ENCODE data around the gene AKNA.

AKNA gene

GRCh38 chr9:114383521-114384231 is 4.1 kb downstream of the AKNA start:
- Histone ChIP-seq H3K27ac (replicated peaks; ENCODE audit: low read length) (peak overlapping the region; percentile 34), H3K4me1 (ENCODE audit: control insufficient read depth in 2 of 2, insufficient read depth in 1 of 2, low read depth in 1 of 2, low read length in 2 of 2) (peaks cover 36% of the 10 kb centered on the region in 2 donors), H3K18ac (ENCODE audit: low read length) (peak overlapping the region; percentile 86), H3K36me3 (replicated peaks in 1 of 2; ENCODE audit: control insufficient read depth in 2 of 2, insufficient read depth in 2 of 2, low read length in 2 of 2) (peaks cover 6 to 22% of the 10 kb centered on the region in 2 donors), H4K91ac (ENCODE audit: low read depth, low read length, poor library complexity) (no peak overlapping the region), H3K9me3 (replicated peaks in 1 of 2; ENCODE audit: control insufficient read depth in 2 of 2, insufficient read depth in 1 of 2, low read depth in 1 of 2, low read length in 2 of 2) (no peaks in the 10 kb centered on the region), H3K4me2 (ENCODE audit: insufficient read depth, low read length, poor library complexity, severe bottlenecking) (peak overlapping the region; percentile 19), H3K9ac (ENCODE audit: low read depth, low read length, poor library complexity) (no peak overlapping the region), H2BK12ac (ENCODE audit: low read length) (no peak overlapping the region), H3K4ac (ENCODE audit: low read length) (no peak overlapping the region), H3K23ac (ENCODE audit: low read depth, low read length, poor library complexity) (peak overlapping the region; percentile 35), H3K4me3 (ENCODE audit: low read length in 2 of 2) (no peak overlapping the region), H3K27me3 (ENCODE audit: control insufficient read depth in 3 of 3, insufficient read depth in 3 of 3, low read depth in 1 of 3, low read length in 3 of 3) (no peaks in the 10 kb centered on the region), H3K14ac (ENCODE audit: low read length) (peak overlapping the region; percentile 42), H4K8ac (ENCODE audit: low read depth, low read length) (no peak overlapping the region), H2AK5ac (ENCODE audit: low read depth, low read length) (peak overlapping the region; percentile 30), H2BK120ac (ENCODE audit: low read depth, low read length) (no peak overlapping the region), H3K79me1 (ENCODE audit: low read depth, low read length) (no peaks in the 10 kb centered on the region), H2AFZ (ENCODE audit: low read length) (peak overlapping the region; percentile 60), H2BK5ac (ENCODE audit: low read length) (no peak overlapping the region), H2BK15ac (ENCODE audit: low read length) (peak overlapping the region; percentile 13)
- DNase-seq (ENCODE audit: low spot score): no peak
- no CpG with 5 or more reads among the region's 8 CpGs for WGBS, 2 donors (ENCODE audit: extremely low coverage in 2 of 2, insufficient read length in 2 of 2, insufficient replicate concordance in 1 of 2)

GRCh38 chr9:114382699-114383520 is 4.9 kb downstream of the AKNA start:
- peak overlapping the region; percentile 34 for H3K27ac ChIP-seq (replicated peaks; ENCODE audit: low read length)
- H4K8ac ChIP-seq (ENCODE audit: low read depth, low read length): no peak overlapping the region
- DNase-seq (ENCODE audit: low spot score): no peak
- H3K9me3 ChIP-seq (replicated peaks in 1 of 2; ENCODE audit: control insufficient read depth in 2 of 2, insufficient read depth in 1 of 2, low read depth in 1 of 2, low read length in 2 of 2): no peaks in the 10 kb centered on the region
- H2BK12ac ChIP-seq (ENCODE audit: low read length): no peak overlapping the region
- H3K23ac ChIP-seq (ENCODE audit: low read depth, low read length, poor library complexity): peak overlapping the region; percentile 35
- no peak overlapping the region for H2BK120ac ChIP-seq (ENCODE audit: low read depth, low read length)
- H3K4me3 ChIP-seq (ENCODE audit: low read length in 2 of 2): no peak overlapping the region
- H3K9ac ChIP-seq (ENCODE audit: low read depth, low read length, poor library complexity): no peak overlapping the region
- no peaks in the 10 kb centered on the region for H3K27me3 ChIP-seq (ENCODE audit: control insufficient read depth in 3 of 3, insufficient read depth in 3 of 3, low read depth in 1 of 3, low read length in 3 of 3)
- H3K14ac ChIP-seq (ENCODE audit: low read length): no peak overlapping the region
- H3K79me1 ChIP-seq (ENCODE audit: low read depth, low read length): no peaks in the 10 kb centered on the region
- WGBS, 2 donors (ENCODE audit: extremely low coverage in 2 of 2, insufficient read length in 2 of 2, insufficient replicate concordance in 1 of 2): no CpG with 5 or more reads among the region's 17 CpGs
- peak overlapping the region; percentile 30 for H2AK5ac ChIP-seq (ENCODE audit: low read depth, low read length)
- H3K4me2 ChIP-seq (ENCODE audit: insufficient read depth, low read length, poor library complexity, severe bottlenecking): peak overlapping the region; percentile 19
- no peak overlapping the region for H4K91ac ChIP-seq (ENCODE audit: low read depth, low read length, poor library complexity)
- H2AFZ ChIP-seq (ENCODE audit: low read length): peak overlapping the region; percentile 60
- H3K4ac ChIP-seq (ENCODE audit: low read length): no peak overlapping the region
- H2BK5ac ChIP-seq (ENCODE audit: low read length): no peak overlapping the region
- H3K4me1 ChIP-seq (ENCODE audit: control insufficient read depth in 2 of 2, insufficient read depth in 1 of 2, low read depth in 1 of 2, low read length in 2 of 2): peaks cover 31 to 32% of the 10 kb centered on the region in 2 donors
- H2BK15ac ChIP-seq (ENCODE audit: low read length): peak overlapping the region; percentile 13
- H3K36me3 ChIP-seq (replicated peaks in 1 of 2; ENCODE audit: control insufficient read depth in 2 of 2, insufficient read depth in 2 of 2, low read length in 2 of 2): peaks cover 4 to 25% of the 10 kb centered on the region in 2 donors
- peak overlapping the region; percentile 86 for H3K18ac ChIP-seq (ENCODE audit: low read length)

GRCh38 chr9:114378883-114379282 is 8.9 kb downstream of the AKNA start:
- H3K4me3 ChIP-seq (ENCODE audit: low read length in 2 of 2): no peak overlapping the region
- H3K23ac ChIP-seq (ENCODE audit: low read depth, low read length, poor library complexity): no peak overlapping the region
- H3K4me2 ChIP-seq (ENCODE audit: insufficient read depth, low read length, poor library complexity, severe bottlenecking): no peak overlapping the region
- no peak overlapping the region for H4K91ac ChIP-seq (ENCODE audit: low read depth, low read length, poor library complexity)
- H3K14ac ChIP-seq (ENCODE audit: low read length): no peak overlapping the region
- no peaks in the 10 kb centered on the region for H3K79me1 ChIP-seq (ENCODE audit: low read depth, low read length)
- no peak overlapping the region for H2AK5ac ChIP-seq (ENCODE audit: low read depth, low read length)
- peaks cover 6 to 39% of the 10 kb centered on the region in 2 donors for H3K36me3 ChIP-seq (replicated peaks in 1 of 2; ENCODE audit: control insufficient read depth in 2 of 2, insufficient read depth in 2 of 2, low read length in 2 of 2)
- no peak overlapping the region for H3K9ac ChIP-seq (ENCODE audit: low read depth, low read length, poor library complexity)
- no CpG with 5 or more reads among the region's 5 CpGs for WGBS, 2 donors (ENCODE audit: extremely low coverage in 2 of 2, insufficient read length in 2 of 2, insufficient replicate concordance in 1 of 2)
- H2BK120ac ChIP-seq (ENCODE audit: low read depth, low read length): no peak overlapping the region
- no peak overlapping the region for H2BK5ac ChIP-seq (ENCODE audit: low read length)
- no peak overlapping the region for H2AFZ ChIP-seq (ENCODE audit: low read length)
- no peak overlapping the region for H3K4ac ChIP-seq (ENCODE audit: low read length)
- no peaks in the 10 kb centered on the region for H3K9me3 ChIP-seq (replicated peaks in 1 of 2; ENCODE audit: control insufficient read depth in 2 of 2, insufficient read depth in 1 of 2, low read depth in 1 of 2, low read length in 2 of 2)
- H3K27me3 ChIP-seq (ENCODE audit: control insufficient read depth in 3 of 3, insufficient read depth in 3 of 3, low read depth in 1 of 3, low read length in 3 of 3): no peaks in the 10 kb centered on the region
- peaks cover 11 to 21% of the 10 kb centered on the region in 2 donors for H3K4me1 ChIP-seq (ENCODE audit: control insufficient read depth in 2 of 2, insufficient read depth in 1 of 2, low read depth in 1 of 2, low read length in 2 of 2)
- no peak overlapping the region for H2BK15ac ChIP-seq (ENCODE audit: low read length)
- H4K8ac ChIP-seq (ENCODE audit: low read depth, low read length): no peak overlapping the region
- no peak overlapping the region for H3K27ac ChIP-seq (replicated peaks; ENCODE audit: low read length)
- H2BK12ac ChIP-seq (ENCODE audit: low read length): no peak overlapping the region
- H3K18ac ChIP-seq (ENCODE audit: low read length): no peak overlapping the region
- DNase-seq (ENCODE audit: low spot score): no peak

DNA sequence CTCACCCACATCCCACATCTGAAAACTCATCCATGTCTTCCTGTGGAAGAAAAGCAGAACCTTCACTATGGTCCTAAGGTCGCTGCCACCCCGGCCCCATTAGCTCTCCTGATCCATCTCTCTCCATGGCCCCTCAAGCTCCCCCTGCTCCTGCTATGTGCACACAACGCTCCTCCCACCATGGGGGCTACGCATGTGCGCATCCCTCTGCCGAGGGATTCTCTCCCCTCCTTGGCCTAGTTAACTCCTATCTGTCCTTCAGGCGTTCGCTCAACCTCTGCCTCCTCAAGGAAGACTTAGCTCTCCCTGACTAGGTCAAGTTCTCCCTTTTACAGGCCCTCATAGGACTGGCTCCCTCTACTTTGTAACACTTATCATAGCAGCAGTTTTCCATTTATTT is 9.8 kb downstream of the AKNA start:
- H3K4me2 ChIP-seq (ENCODE audit: insufficient read depth, low read length, poor library complexity, severe bottlenecking): no peak overlapping the region
- no CpG with 5 or more reads among the region's 8 CpGs for WGBS, 2 donors (ENCODE audit: extremely low coverage in 2 of 2, insufficient read length in 2 of 2, insufficient replicate concordance in 1 of 2)
- peaks cover 4 to 12% of the 10 kb centered on the region in 2 donors for H3K4me1 ChIP-seq (ENCODE audit: control insufficient read depth in 2 of 2, insufficient read depth in 1 of 2, low read depth in 1 of 2, low read length in 2 of 2)
- H2AK5ac ChIP-seq (ENCODE audit: low read depth, low read length): no peak overlapping the region
- H3K4me3 ChIP-seq (ENCODE audit: low read length in 2 of 2): no peak overlapping the region
- H3K79me1 ChIP-seq (ENCODE audit: low read depth, low read length): no peaks in the 10 kb centered on the region
- H3K9me3 ChIP-seq (replicated peaks in 1 of 2; ENCODE audit: control insufficient read depth in 2 of 2, insufficient read depth in 1 of 2, low read depth in 1 of 2, low read length in 2 of 2): no peaks in the 10 kb centered on the region
- no peak overlapping the region for H2BK120ac ChIP-seq (ENCODE audit: low read depth, low read length)
- H2BK12ac ChIP-seq (ENCODE audit: low read length): no peak overlapping the region
- no peak overlapping the region for H3K9ac ChIP-seq (ENCODE audit: low read depth, low read length, poor library complexity)
- H3K4ac ChIP-seq (ENCODE audit: low read length): no peak overlapping the region
- H3K18ac ChIP-seq (ENCODE audit: low read length): no peak overlapping the region
- no peak overlapping the region for H4K91ac ChIP-seq (ENCODE audit: low read depth, low read length, poor library complexity)
- peaks cover 6 to 41% of the 10 kb centered on the region in 2 donors for H3K36me3 ChIP-seq (replicated peaks in 1 of 2; ENCODE audit: control insufficient read depth in 2 of 2, insufficient read depth in 2 of 2, low read length in 2 of 2)
- H3K23ac ChIP-seq (ENCODE audit: low read depth, low read length, poor library complexity): no peak overlapping the region
- no peak overlapping the region for H4K8ac ChIP-seq (ENCODE audit: low read depth, low read length)
- no peaks in the 10 kb centered on the region for H3K27me3 ChIP-seq (ENCODE audit: control insufficient read depth in 3 of 3, insufficient read depth in 3 of 3, low read depth in 1 of 3, low read length in 3 of 3)
- H3K14ac ChIP-seq (ENCODE audit: low read length): no peak overlapping the region
- no peak overlapping the region for H2AFZ ChIP-seq (ENCODE audit: low read length)
- H3K27ac ChIP-seq (replicated peaks; ENCODE audit: low read length): no peak overlapping the region
- H2BK15ac ChIP-seq (ENCODE audit: low read length): no peak overlapping the region
- no peak for DNase-seq (ENCODE audit: low spot score)
- no peak overlapping the region for H2BK5ac ChIP-seq (ENCODE audit: low read length)

Data from neuronal stem cell (in vitro differentiated cells).